Activated T-helper 17 cell treated with anti-CD3 and anti-CD28 coated beads, Interleukin-2, amount 50 U/mL, for 72 hours (primary cell): ENCODE measurements around the gene USP24. TPM values are rescaled to one million over a fixed set of nuclear protein-coding genes. Genes with fewer than 3 reads are reported as not detected.

Source experiments
- ATAC-seq: fragments of 150-1000 bp; cut with Tn5 transposase; replicated peaks from 2 replicates; pipeline ENCODE4 v1.10.0; 2021; ENCODE audit warnings: mild to moderate bottlenecking, moderate library complexity
- H3K27ac Mint-ChIP-seq: one replicate; pipeline ENCODE4 v1.8.0; 2022; ENCODE audit warnings: mixed read lengths
- H3K27me3 Mint-ChIP-seq: one replicate; pipeline ENCODE4 v1.8.0; 2022; ENCODE audit warnings: mixed read lengths
- H3K36me3 Mint-ChIP-seq: one replicate; pipeline ENCODE4 v1.8.0; 2022; ENCODE audit warnings: low read depth, mild to moderate bottlenecking, mixed read lengths
- H3K4me1 Mint-ChIP-seq: one replicate; pipeline ENCODE4 v1.8.0; 2022; ENCODE audit warnings: mixed read lengths
- H3K4me3 Mint-ChIP-seq: one replicate; pipeline ENCODE4 v1.8.0; 2022; ENCODE audit warnings: mild to moderate bottlenecking, mixed read lengths
- H3K9me3 Mint-ChIP-seq: one replicate; pipeline ENCODE4 v1.8.0; 2022; ENCODE audit warnings: mixed read lengths
- total RNA-seq, 2 donors: library from RNA; stranded (reverse); gene quantifications; one replicate each; pipeline ENCODE4 v1.2.3, GENCODE V29; 2022

USP24 gene
- total RNA-seq, 2 donors from 2014 or later: 40.8 to 41.6 TPM

- H3K9me3 Mint-ChIP-seq: no peaks in the 10 kb centered on the region
- peak overlapping the region; percentile 15 for H3K27ac Mint-ChIP-seq
- no peak overlapping the region for H3K4me3 Mint-ChIP-seq
- ATAC-seq: no peak
- peaks cover 100% of the 10 kb centered on the region for H3K36me3 Mint-ChIP-seq
- H3K27me3 Mint-ChIP-seq: no peaks in the 10 kb centered on the region
- H3K4me1 Mint-ChIP-seq: peaks cover 5% of the 10 kb centered on the region
Measured at GRCh38 chr1:55076356-55076755, 138.8 kb downstream of the USP24 start.

- peaks cover 100% of the 10 kb centered on the region for H3K36me3 Mint-ChIP-seq
- no peaks in the 10 kb centered on the region for H3K9me3 Mint-ChIP-seq
- no peak overlapping the region for H3K27ac Mint-ChIP-seq
Measured at GRCh38 chr1:55074455-55074854, 140.7 kb downstream of the USP24 start.

GRCh38 chr1:55073187-55073916 is 141.8 kb downstream of the USP24 start:
- peak overlapping the region; percentile 5 for H3K4me3 Mint-ChIP-seq
- no peaks in the 10 kb centered on the region for H3K27me3 Mint-ChIP-seq
- H3K4me1 Mint-ChIP-seq: peaks cover 5% of the 10 kb centered on the region
- peak; percentile 98 for ATAC-seq
- no peaks in the 10 kb centered on the region for H3K9me3 Mint-ChIP-seq
- peak overlapping the region; percentile 73 for H3K27ac Mint-ChIP-seq
- H3K36me3 Mint-ChIP-seq: peaks cover 100% of the 10 kb centered on the region

More at GRCh38 chr1:55074455-55074854, 140.7 kb downstream of the USP24 start:
- ATAC-seq: no peak
- Mint-ChIP-seq H3K4me3 (no peak overlapping the region), H3K4me1 (peaks cover 5% of the 10 kb centered on the region), H3K27me3 (no peaks in the 10 kb centered on the region)

- Mint-ChIP-seq H3K27me3 (no peaks in the 10 kb centered on the region), H3K4me1 (peaks cover 5% of the 10 kb centered on the region)
- no peak for ATAC-seq
Measured at GRCh38 chr1:55071477-55071876, 143.7 kb downstream of the USP24 start.

GRCh38 chr1:55070293-55071164 is 144.6 kb downstream of the USP24 start:
- Mint-ChIP-seq H3K27ac (peak overlapping the region; percentile 36), H3K4me1 (peaks cover 5% of the 10 kb centered on the region), H3K36me3 (peaks cover 98% of the 10 kb centered on the region), H3K9me3 (no peaks in the 10 kb centered on the region), H3K27me3 (no peaks in the 10 kb centered on the region), H3K4me3 (no peak overlapping the region)
- ATAC-seq: no peak

More at GRCh38 chr1:55071477-55071876, 143.7 kb downstream of the USP24 start:
- H3K9me3 Mint-ChIP-seq: no peaks in the 10 kb centered on the region
- no peak overlapping the region for H3K4me3 Mint-ChIP-seq
- peaks cover 100% of the 10 kb centered on the region for H3K36me3 Mint-ChIP-seq
- H3K27ac Mint-ChIP-seq: peak overlapping the region; percentile 73

GRCh38 chr1:55069280-55069679 is 145.9 kb downstream of the USP24 start:
- Mint-ChIP-seq H3K4me3 (no peak overlapping the region), H3K27ac (no peak overlapping the region), H3K4me1 (peaks cover 5% of the 10 kb centered on the region), H3K27me3 (no peaks in the 10 kb centered on the region), H3K36me3 (peaks cover 85% of the 10 kb centered on the region), H3K9me3 (no peaks in the 10 kb centered on the region)
- no peak for ATAC-seq

- H3K27me3 Mint-ChIP-seq: no peaks in the 10 kb centered on the region
- no peaks in the 10 kb centered on the region for H3K9me3 Mint-ChIP-seq
- H3K4me3 Mint-ChIP-seq: no peak overlapping the region
- no peak for ATAC-seq
- H3K36me3 Mint-ChIP-seq: peaks cover 79% of the 10 kb centered on the region
- H3K4me1 Mint-ChIP-seq: peaks cover 3% of the 10 kb centered on the region
- peak overlapping the region; percentile 5 for H3K27ac Mint-ChIP-seq
Measured at GRCh38 chr1:55068638-55069037, 146.5 kb downstream of the USP24 start.

- Mint-ChIP-seq H3K27ac (no peak overlapping the region), H3K27me3 (no peaks in the 10 kb centered on the region), H3K36me3 (peaks cover 71% of the 10 kb centered on the region), H3K4me1 (no peaks in the 10 kb centered on the region), H3K9me3 (no peaks in the 10 kb centered on the region), H3K4me3 (no peak overlapping the region)
- no peak for ATAC-seq
Measured at GRCh38 chr1:55067914-55068313, 147.2 kb downstream of the USP24 start.

- ATAC-seq: no peak
- Mint-ChIP-seq H3K4me1 (no peaks in the 10 kb centered on the region), H3K9me3 (no peaks in the 10 kb centered on the region), H3K4me3 (no peak overlapping the region), H3K27me3 (no peaks in the 10 kb centered on the region), H3K36me3 (peaks cover 64% of the 10 kb centered on the region), H3K27ac (no peak overlapping the region)
Measured at GRCh38 chr1:55067022-55067778, 148.0 kb downstream of the USP24 start.

GRCh38 chr1:55065648-55066047 is 149.5 kb downstream of the USP24 start:
- H3K4me1 Mint-ChIP-seq: no peaks in the 10 kb centered on the region
- H3K9me3 Mint-ChIP-seq: no peaks in the 10 kb centered on the region
- H3K27me3 Mint-ChIP-seq: no peaks in the 10 kb centered on the region
- no peak overlapping the region for H3K27ac Mint-ChIP-seq
- peaks cover 49% of the 10 kb centered on the region for H3K36me3 Mint-ChIP-seq
- no peak overlapping the region for H3K4me3 Mint-ChIP-seq
- ATAC-seq: no peak

- H3K36me3 Mint-ChIP-seq: peaks cover 41% of the 10 kb centered on the region
- no peaks in the 10 kb centered on the region for H3K9me3 Mint-ChIP-seq
- H3K27me3 Mint-ChIP-seq: no peaks in the 10 kb centered on the region
- H3K27ac Mint-ChIP-seq: no peak overlapping the region
- no peaks in the 10 kb centered on the region for H3K4me1 Mint-ChIP-seq
- ATAC-seq: no peak
- no peak overlapping the region for H3K4me3 Mint-ChIP-seq
Measured at GRCh38 chr1:55064861-55065263, 150.3 kb downstream of the USP24 start.

GRCh38 chr1:55064071-55064581 is 151.0 kb downstream of the USP24 start:
- Mint-ChIP-seq H3K27me3 (no peaks in the 10 kb centered on the region), H3K4me3 (no peak overlapping the region), H3K4me1 (no peaks in the 10 kb centered on the region), H3K9me3 (no peaks in the 10 kb centered on the region), H3K36me3 (peaks cover 34% of the 10 kb centered on the region), H3K27ac (no peak overlapping the region)
- ATAC-seq: no peak

GRCh38 chr1:55063577-55063942 is 151.6 kb downstream of the USP24 start:
- Mint-ChIP-seq H3K4me3 (no peak overlapping the region), H3K4me1 (no peaks in the 10 kb centered on the region), H3K27ac (no peak overlapping the region), H3K27me3 (no peaks in the 10 kb centered on the region), H3K9me3 (no peaks in the 10 kb centered on the region), H3K36me3 (peaks cover 28% of the 10 kb centered on the region)
- no peak for ATAC-seq
